H1 (cell line): ENCODE results near the gene CNTD1. TPM values are rescaled to one million over a fixed set of nuclear protein-coding genes. Genes with fewer than 3 reads are reported as not detected.

Experiments
- BACH1 ChIP-seq: IDR thresholded peaks from 2 replicates; pipeline ENCODE4 v1.6.1; 2012; ENCODE audit warnings: low read length, improper control_type of control experiment
- CHD7 ChIP-seq: fragments of 300-600 bp; sonication (generic); IDR thresholded peaks from 2 replicates; pipeline ENCODE4 v1.7.1; 2012; ENCODE audit warnings: low read length, moderate library complexity, mild to moderate bottlenecking, inconsistent platforms; ENCODE audit not compliant: insufficient replicate concordance
- CTBP2 ChIP-seq: IDR thresholded peaks from 2 replicates; pipeline ENCODE4 v1.7.0; 2011; ENCODE audit warnings: borderline replicate concordance, mild to moderate bottlenecking, moderate library complexity, mixed read lengths, low read length; ENCODE audit not compliant: insufficient read depth, insufficient read length
- TAF1 ChIP-seq: IDR thresholded peaks from 2 replicates; pipeline ENCODE4 v1.6.1; 2011; ENCODE audit warnings: mild to moderate bottlenecking, low read depth, low read length
- YY1 ChIP-seq: IDR thresholded peaks from 2 replicates; pipeline ENCODE4 v1.6.1; 2011; ENCODE audit warnings: low read depth, mild to moderate bottlenecking, low read length
- polyA plus RNA-seq, 7 experiments: library from polyadenylated mRNA; depleted of rRNA in 3 of 7; stranded (reverse) in 5 of 7; unstranded in 2 of 7; fragments of >200 nt in 5 of 7; fragments of 200-250 nt in 2 of 7; gene quantifications; 1 replicate in 5 of 7; 2 replicates in 1 of 7; 4 replicates in 1 of 7; pipeline versions ENCODE4 v1.2.1 to v1.2.3, GENCODE V29; 2011 to 2013; ENCODE audit warnings: missing spikeins in 2 of 7, mixed read lengths in 2 of 7
- total RNA-seq: library from RNA; stranded (reverse); fragmentation: NEBNext Ultra II Directional; extraction: Animal tissue kit (Norgen Biotek cat#: 25700); gene quantifications from 2 replicates; pipeline ENCODE4 v1.2.1, GENCODE V29; 2021
- TF ChIP-seq, protein P1 (sequence below), 3 experiments: IDR thresholded peaks; 1 replicate in 2 of 3; 2 replicates in 1 of 3; pipeline versions ENCODE4 v1.5.1 to v1.6.1; 2011; ENCODE audit warnings: low read length in 3 of 3, mild to moderate bottlenecking in 3 of 3, inconsistent platforms in 2 of 3, low read depth in 1 of 3, moderate library complexity in 1 of 3; ENCODE audit not compliant: insufficient read depth in 1 of 3; ENCODE audit errors: control extremely low read depth in 1 of 3

The CNTD1 gene
- total and polyA plus RNA-seq, 2 of the 8 experiments (the other 6 are each of a cell fraction or from before 2014, with no cell fraction given), result not detected

DNA sequence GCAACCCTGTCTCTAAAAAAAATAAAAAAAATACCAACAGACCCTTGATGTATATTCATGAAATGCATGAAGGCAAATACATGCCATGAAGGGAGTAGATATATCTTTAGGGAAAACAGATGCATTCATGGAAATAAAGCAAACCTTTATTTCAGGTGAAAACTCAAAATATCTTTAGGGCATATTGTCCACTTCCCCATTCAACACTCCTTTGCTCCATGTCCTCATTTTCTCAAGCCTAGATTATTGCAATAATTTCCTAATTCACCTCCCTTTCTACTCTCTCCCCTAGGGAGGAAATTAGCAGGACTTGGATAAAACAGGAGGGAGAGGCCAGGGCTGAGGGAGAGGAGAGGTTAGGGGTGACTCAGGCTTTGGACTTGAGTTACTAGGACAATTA is 31.1 kb upstream of the CNTD1 start (continued):
- TF ChIP-seq CHD7 (no peak), CTBP2 (no peak), TAF1 (no peak), BACH1 (no peak), YY1 (no peak)
- TF ChIP-seq, protein P1, sequence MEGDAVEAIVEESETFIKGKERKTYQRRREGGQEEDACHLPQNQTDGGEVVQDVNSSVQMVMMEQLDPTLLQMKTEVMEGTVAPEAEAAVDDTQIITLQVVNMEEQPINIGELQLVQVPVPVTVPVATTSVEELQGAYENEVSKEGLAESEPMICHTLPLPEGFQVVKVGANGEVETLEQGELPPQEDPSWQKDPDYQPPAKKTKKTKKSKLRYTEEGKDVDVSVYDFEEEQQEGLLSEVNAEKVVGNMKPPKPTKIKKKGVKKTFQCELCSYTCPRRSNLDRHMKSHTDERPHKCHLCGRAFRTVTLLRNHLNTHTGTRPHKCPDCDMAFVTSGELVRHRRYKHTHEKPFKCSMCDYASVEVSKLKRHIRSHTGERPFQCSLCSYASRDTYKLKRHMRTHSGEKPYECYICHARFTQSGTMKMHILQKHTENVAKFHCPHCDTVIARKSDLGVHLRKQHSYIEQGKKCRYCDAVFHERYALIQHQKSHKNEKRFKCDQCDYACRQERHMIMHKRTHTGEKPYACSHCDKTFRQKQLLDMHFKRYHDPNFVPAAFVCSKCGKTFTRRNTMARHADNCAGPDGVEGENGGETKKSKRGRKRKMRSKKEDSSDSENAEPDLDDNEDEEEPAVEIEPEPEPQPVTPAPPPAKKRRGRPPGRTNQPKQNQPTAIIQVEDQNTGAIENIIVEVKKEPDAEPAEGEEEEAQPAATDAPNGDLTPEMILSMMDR (IDR thresholded peaks at IDR 0.05; ENCODE audit: control extremely low read depth in 1 of 3, insufficient read depth in 1 of 3, low read depth in 1 of 3, low read length in 3 of 3), result no peak
